Uterus (tissue), 4 donors: ENCODE data around the gene PANK4. TPM values are rescaled to one million over a fixed set of nuclear protein-coding genes. Genes with fewer than 3 reads are reported as not detected.
"Not testable (repeated sequence)": the region's sequence is repeated elsewhere in the genome, so short reads cannot be mapped to it uniquely, and the experiment has no call there.

Source experiments
- DNase-seq, 2 donors: peaks; one replicate each; pipeline ENCODE4 v3.0.0-alpha.2; 2019 to 2020
- H3K27ac ChIP-seq, 2 donors: fragments of 200-600 bp; sonication (generic); 1 replicate in 1 of 2; 2 replicates in 1 of 2; pipeline ENCODE4 v1.5.1; 2016 to 2018
- H3K27me3 ChIP-seq, 2 donors: fragments of 200-600 bp; sonication (generic); one replicate each; pipeline ENCODE4 v1.5.1; 2018 to 2019; ENCODE audit warnings: control low read depth in 1 of 2
- H3K36me3 ChIP-seq, 2 donors: fragments of 200-600 bp; sonication (generic); one replicate each; pipeline ENCODE4 v1.5.1; 2019; ENCODE audit warnings: control low read depth in 1 of 2
- H3K4me1 ChIP-seq, 2 donors: fragments of 200-600 bp; sonication (generic); one replicate each; pipeline ENCODE4 v1.5.1; 2018 to 2019; ENCODE audit warnings: control low read depth in 1 of 2
- H3K4me3 ChIP-seq, 2 donors: fragments of 200-600 bp; sonication (generic); 1 replicate in 1 of 2; 2 replicates in 1 of 2; pipeline ENCODE4 v1.5.1; 2018 to 2019; ENCODE audit warnings: mild to moderate bottlenecking in 1 of 2
- H3K9me3 ChIP-seq, 2 donors: fragments of 200-600 bp; sonication (generic); one replicate each; pipeline ENCODE4 v1.5.1; 2019; ENCODE audit warnings: control low read depth in 1 of 2
- POLR2A ChIP-seq, 2 donors: fragments of 450-650 bp; IDR thresholded peaks; one replicate each; pipeline ENCODE4 v1.6.1; 2016; ENCODE audit warnings: antibody characterized with exemption in 2 of 2, mild to moderate bottlenecking in 1 of 2, moderate library complexity in 1 of 2
- intact Hi-C: fragments of 100-400 bp; cut with DNase I; formaldehyde crosslinking; loops from one replicate; pipeline ENCODE4 v1.15.1; 2023; ENCODE audit warnings: low total_unique reads
- total RNA-seq, 4 donors: library from RNA; depleted of rRNA in 3 of 4; stranded (reverse); fragments of >200 nt in 3 of 4; gene quantifications; one replicate each; pipeline versions ENCODE4 v1.1.0 to v1.2.4, GENCODE V29; 2014 to 2023
- TF ChIP-seq, protein P1 (sequence below), 4 experiments: fragments of 200-600 bp in 2 of 4; fragments of 450-650 bp in 2 of 4; sonication (generic) in 2 of 4; IDR thresholded peaks; one replicate each; pipeline ENCODE4 v1.5.1; 2016 to 2019; ENCODE audit warnings: antibody characterized with exemption in 4 of 4, mild to moderate bottlenecking in 2 of 4, moderate library complexity in 1 of 4
- donor health status: DM: yes; HTN: yes; CAD: no.

The PANK4 gene
- total RNA-seq: 10 to 100 TPM; 29.2 to 43.9 (median 33.6) TPM

DNA sequence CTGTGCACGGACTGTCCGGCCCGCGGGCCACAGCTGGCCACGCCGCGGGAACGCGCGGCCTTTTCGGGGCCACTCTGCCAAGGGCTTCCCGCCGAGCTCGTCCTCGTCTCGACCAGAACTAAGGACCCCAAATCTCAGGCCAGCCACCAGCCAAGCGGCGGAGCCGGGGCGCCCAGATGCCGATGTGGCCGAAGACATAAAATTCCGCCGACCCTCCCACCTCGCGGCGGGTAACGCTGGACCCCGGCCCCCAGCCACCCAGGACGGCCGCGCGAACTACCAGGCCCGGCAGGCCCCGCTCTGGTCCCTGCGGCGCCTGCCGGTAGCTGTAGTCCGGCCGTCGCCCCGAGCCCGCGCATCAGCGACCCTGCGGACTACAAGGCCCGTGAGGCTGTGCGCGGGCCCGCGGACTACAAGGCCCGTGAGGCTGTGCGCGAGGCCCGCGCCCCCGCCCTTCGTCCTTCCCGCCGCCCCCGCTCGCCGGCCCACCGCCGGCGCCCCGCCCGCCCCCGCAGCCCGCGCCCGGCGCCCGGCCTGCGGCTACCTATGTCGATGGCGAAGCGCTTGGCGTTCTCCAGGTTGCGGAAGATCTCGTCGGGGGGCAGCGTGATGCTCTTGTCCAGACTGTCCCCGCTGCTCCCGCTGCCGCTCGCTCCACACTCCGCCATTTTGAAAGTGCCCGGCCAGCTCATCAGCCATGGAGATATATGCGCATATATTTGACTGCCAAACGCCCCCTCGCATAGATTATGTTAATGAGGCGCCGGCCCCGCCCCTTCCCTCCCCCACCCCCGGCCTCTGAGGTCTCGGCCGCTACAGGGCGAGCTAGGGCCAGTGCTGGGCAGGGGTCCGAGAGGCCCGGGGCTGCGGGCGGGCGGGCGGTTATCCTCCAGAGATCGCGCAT lies at the start of gene PANK4:
PANK4 (minus strand) TSS at position 677 of the 904 bp plus-strand sequence; CDS start at position 668, 9 bp downstream.
- H3K9me3 ChIP-seq: no peaks in the 10 kb centered on the region
- peaks cover 0 to 33% of the 10 kb centered on the region in 2 donors for H3K4me1 ChIP-seq
- H3K36me3 ChIP-seq: no peaks in the 10 kb centered on the region
- H3K27ac ChIP-seq: peak within 1 kb of the TSS; percentile 80 to 92
- peaks cover 9 to 14% of the 10 kb centered on the region in 2 donors for H3K27me3 ChIP-seq
- intact Hi-C loops: no loop called here
- DNase-seq: peak; percentile 88 to 93
- TF ChIP-seq POLR2A (IDR thresholded peaks at IDR 0.05): peak in 1 of 2 donors; percentile 71
- TF ChIP-seq, protein P1, sequence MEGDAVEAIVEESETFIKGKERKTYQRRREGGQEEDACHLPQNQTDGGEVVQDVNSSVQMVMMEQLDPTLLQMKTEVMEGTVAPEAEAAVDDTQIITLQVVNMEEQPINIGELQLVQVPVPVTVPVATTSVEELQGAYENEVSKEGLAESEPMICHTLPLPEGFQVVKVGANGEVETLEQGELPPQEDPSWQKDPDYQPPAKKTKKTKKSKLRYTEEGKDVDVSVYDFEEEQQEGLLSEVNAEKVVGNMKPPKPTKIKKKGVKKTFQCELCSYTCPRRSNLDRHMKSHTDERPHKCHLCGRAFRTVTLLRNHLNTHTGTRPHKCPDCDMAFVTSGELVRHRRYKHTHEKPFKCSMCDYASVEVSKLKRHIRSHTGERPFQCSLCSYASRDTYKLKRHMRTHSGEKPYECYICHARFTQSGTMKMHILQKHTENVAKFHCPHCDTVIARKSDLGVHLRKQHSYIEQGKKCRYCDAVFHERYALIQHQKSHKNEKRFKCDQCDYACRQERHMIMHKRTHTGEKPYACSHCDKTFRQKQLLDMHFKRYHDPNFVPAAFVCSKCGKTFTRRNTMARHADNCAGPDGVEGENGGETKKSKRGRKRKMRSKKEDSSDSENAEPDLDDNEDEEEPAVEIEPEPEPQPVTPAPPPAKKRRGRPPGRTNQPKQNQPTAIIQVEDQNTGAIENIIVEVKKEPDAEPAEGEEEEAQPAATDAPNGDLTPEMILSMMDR (IDR thresholded peaks at IDR 0.05): peak in 2 of 4 experiments; percentile 29 to 51
- peak within 1 kb of the TSS; percentile 60 to 73 for H3K4me3 ChIP-seq

DNA sequence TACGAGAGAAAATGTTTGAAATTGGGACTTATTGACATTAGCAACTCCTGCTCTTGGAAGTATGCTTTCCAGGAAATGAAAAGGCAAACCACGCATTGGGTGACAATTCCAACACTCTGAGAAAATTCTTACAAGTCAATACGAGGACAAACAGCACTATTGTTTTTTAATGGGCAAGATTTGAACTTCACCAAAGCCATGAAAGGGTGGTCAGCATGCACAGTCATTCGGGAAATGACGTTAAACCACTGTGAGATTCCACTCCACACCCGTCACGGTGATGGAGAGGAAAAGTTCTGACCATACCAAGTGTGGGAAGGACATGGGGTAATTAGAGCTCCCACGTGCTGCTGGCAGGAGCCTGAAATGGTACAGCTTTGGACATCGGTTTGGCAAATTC lies 48.0 kb upstream of the PANK4 start:
- intact Hi-C loops: no loop called here
- no peak overlapping the region for H3K27ac ChIP-seq
- no peaks in the 10 kb centered on the region for H3K36me3 ChIP-seq
- H3K9me3 ChIP-seq: no peaks in the 10 kb centered on the region
- TF ChIP-seq, protein P1 (IDR thresholded peaks at IDR 0.05): no peak
- TF ChIP-seq POLR2A (IDR thresholded peaks at IDR 0.05): no peak
- no peak overlapping the region for H3K4me3 ChIP-seq
- H3K4me1 ChIP-seq: no peaks in the 10 kb centered on the region
- DNase-seq: no peak
- H3K27me3 ChIP-seq: no peaks in the 10 kb centered on the region

DNA sequence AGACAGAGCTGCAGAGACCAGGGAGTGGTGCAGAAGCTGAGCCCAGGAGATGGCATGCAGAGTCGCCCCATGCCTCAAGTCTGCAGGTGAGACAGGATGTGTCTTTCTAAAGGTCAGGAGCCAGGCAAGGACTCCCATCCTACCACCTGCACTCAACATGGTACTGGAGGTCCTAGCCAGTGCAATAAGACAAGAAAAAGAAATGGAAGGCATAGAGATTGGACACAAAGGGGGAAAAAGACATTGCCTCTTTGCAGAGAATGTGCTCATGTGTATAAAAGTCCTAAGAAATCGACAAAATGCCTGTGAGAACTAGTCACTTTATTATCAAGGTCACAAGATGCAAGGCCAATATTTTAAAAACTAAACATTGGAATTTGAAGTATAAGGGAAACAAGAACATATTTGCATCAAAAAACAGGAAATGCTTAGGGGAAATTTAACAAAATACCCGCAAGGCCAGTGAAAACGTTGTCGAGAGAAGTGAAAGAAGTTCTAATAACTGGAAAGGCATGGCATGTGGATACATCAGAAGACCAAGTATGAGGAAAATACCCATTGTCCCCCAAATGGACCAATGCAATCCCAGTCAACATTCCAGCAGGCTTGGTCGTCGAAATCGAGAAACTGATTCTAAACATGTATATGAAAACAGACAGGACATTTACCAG lies 47.0 kb upstream of the PANK4 start:
- no peaks in the 10 kb centered on the region for H3K27me3 ChIP-seq
- intact Hi-C loops: no loop called here
- H3K4me3 ChIP-seq: no peak overlapping the region

DNA sequence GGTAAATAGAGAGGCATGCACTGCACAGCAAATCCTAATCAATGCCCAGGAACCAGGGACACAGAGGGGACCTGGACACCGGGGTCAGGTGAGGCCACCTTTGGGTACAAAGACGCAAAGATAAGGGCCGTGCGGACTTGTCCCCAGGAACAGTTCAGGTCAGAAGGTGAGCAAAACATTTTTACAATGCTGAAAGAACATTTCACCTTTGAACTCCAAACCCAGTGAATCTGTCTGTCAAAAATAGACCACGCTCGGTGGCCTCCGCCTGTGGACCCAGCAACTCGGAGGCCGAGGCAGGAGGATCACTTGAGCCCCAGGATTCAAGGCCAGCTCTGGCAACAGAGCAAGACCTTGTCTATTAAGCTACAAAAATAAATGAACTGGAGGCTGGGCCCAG lies 45.0 kb upstream of the PANK4 start:
- TF ChIP-seq POLR2A (IDR thresholded peaks at IDR 0.05): no peak
- TF ChIP-seq, protein P1 (IDR thresholded peaks at IDR 0.05): no peak
- no peak overlapping the region for H3K27ac ChIP-seq
- intact Hi-C loops: no loop called here
- no peaks in the 10 kb centered on the region for H3K36me3 ChIP-seq
- DNase-seq: no peak
- no peak overlapping the region for H3K4me3 ChIP-seq
- H3K9me3 ChIP-seq: no peaks in the 10 kb centered on the region
- no peaks in the 10 kb centered on the region for H3K4me1 ChIP-seq
- H3K27me3 ChIP-seq: no peaks in the 10 kb centered on the region

More for the DNA sequence above, 47.0 kb upstream of the PANK4 start:
- no peaks in the 10 kb centered on the region for H3K4me1 ChIP-seq
- no peaks in the 10 kb centered on the region for H3K36me3 ChIP-seq
- no peak for TF ChIP-seq POLR2A (IDR thresholded peaks at IDR 0.05)
- TF ChIP-seq, protein P1 (IDR thresholded peaks at IDR 0.05): no peak
- no peak overlapping the region for H3K27ac ChIP-seq
- H3K9me3 ChIP-seq: no peaks in the 10 kb centered on the region
- no peak for DNase-seq

DNA sequence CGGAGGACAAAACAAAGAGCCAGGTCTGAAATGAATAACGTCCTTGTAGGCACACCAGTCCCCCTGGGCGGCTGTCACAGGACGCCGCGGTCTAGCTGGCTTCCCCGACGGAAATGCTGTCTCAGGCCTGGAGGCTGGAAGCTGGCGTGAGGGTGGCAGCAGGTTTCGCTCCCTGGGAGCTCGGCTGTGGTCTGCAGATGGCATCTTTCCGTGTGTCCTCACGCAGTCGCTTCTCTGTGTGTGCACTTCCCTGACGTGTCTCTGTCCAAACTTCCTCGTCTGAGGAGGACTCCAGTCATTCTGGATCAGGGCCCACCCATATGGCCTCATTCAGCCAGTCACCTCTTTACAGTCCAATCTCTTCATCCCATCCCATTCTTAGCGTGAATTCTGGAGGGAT lies 43.9 kb upstream of the PANK4 start:
- Histone ChIP-seq H3K4me1 (no peaks in the 10 kb centered on the region), H3K9me3 (no peaks in the 10 kb centered on the region), H3K4me3 (no peak overlapping the region), H3K27me3 (no peaks in the 10 kb centered on the region), H3K27ac (no peak overlapping the region), H3K36me3 (no peaks in the 10 kb centered on the region)
- TF ChIP-seq, protein P1 (IDR thresholded peaks at IDR 0.05): no peak
- no peak for TF ChIP-seq POLR2A (IDR thresholded peaks at IDR 0.05)
- intact Hi-C loops: no loop called here
- DNase-seq: no peak

DNA sequence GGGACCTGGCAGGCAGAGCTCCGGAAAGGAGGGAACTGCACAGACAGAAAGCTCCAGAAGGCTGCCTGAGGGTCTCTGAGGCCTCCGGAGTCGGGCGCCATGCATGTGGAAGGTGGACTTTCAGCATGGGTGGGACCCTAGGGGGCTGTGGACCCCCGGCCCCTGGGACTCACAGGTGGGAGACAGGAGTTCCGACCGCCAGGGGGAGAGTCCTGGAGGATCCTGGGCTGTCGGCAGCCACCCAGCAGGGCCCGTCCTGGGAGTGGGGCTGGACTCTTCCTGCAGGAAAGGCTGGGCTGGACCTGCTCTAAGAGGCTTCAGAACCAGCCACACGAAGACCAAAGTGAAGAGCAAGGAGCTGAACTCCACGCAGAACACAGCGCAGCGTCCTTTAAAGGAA lies 43.3 kb upstream of the PANK4 start:
- H3K27me3 ChIP-seq, H3K27ac ChIP-seq, DNase-seq, H3K4me1 ChIP-seq, H3K4me3 ChIP-seq, intact Hi-C loops, H3K36me3 ChIP-seq, H3K9me3 ChIP-seq: not testable (repeated sequence)
